OCI-LY7 (cell line): ENCODE measurements around the gene C2orf72. TPM values are rescaled to one million over a fixed set of nuclear protein-coding genes. Genes with fewer than 3 reads are reported as not detected.
"Not testable (repeated sequence)": the region's sequence is repeated elsewhere in the genome, so short reads cannot be mapped to it uniquely, and the experiment has no call there.

Experiments used
- BruUV-seq: library from RNA; stranded (reverse); fragments of 400-500 nt; replicated peaks from 2 replicates; lab custom pipeline; 2021; lab: Mats Ljungman, UMichigan
- CTCF ChIA-PET: fragments of 300-600 bp; sonication (Branson Sonifier 250); formaldehyde crosslinking; loops from one replicate; lab custom pipeline; 2022; ENCODE audit warnings: antibody characterized with exemption; ENCODE audit not compliant: unreplicated experiment; lab: Charles Lee
- POLR2A ChIA-PET: fragments of 300-600 bp; sonication (Branson Sonifier 250); formaldehyde crosslinking; loops from one replicate; lab custom pipeline; 2022; ENCODE audit warnings: antibody characterized with exemption; lab: Charles Lee
- DNase-seq: peaks from one replicate; pipeline ENCODE4 v3.0.0-alpha.2; 2015; ENCODE audit warnings: low spot score
- H2AFZ ChIP-seq: fragments of 200-600 bp; sonication (generic), shearing (Covaris generic); 2 replicates; pipeline ENCODE4 v1.6.1; 2014; ENCODE audit warnings: mild to moderate bottlenecking, antibody characterized with exemption, low read length, moderate library complexity
- H3K27ac ChIP-seq: fragments of 200-600 bp; sonication (generic); 2 replicates; pipeline ENCODE4 v1.5.1; 2014; ENCODE audit warnings: mixed run types, low read depth, mild to moderate bottlenecking, moderate library complexity, low read length, inconsistent platforms; ENCODE audit not compliant: poor library complexity, severe bottlenecking
- H3K36me3 ChIP-seq: fragments of 200-600 bp; sonication (generic); 2 replicates; pipeline ENCODE4 v1.6.1; 2014; ENCODE audit warnings: mild to moderate bottlenecking, antibody characterized with exemption, low read length, moderate library complexity, mixed read lengths; ENCODE audit not compliant: insufficient read depth
- H3K4me1 ChIP-seq: fragments of 200-600 bp; sonication (generic); 2 replicates; pipeline ENCODE4 v1.5.1; 2014; ENCODE audit warnings: mild to moderate bottlenecking, low read length; ENCODE audit not compliant: insufficient read depth, poor library complexity, severe bottlenecking
- H3K4me2 ChIP-seq: fragments of 200-600 bp; sonication (generic); 2 replicates; pipeline ENCODE4 v1.6.1; 2014; ENCODE audit warnings: mild to moderate bottlenecking, low read length
- H3K4me3 ChIP-seq: fragments of 200-600 bp; sonication (generic); 2 replicates; pipeline ENCODE4 v1.5.1; 2014; ENCODE audit warnings: mild to moderate bottlenecking, low read depth, low read length; ENCODE audit not compliant: poor library complexity, severe bottlenecking
- H3K79me2 ChIP-seq: fragments of 200-600 bp; sonication (generic); 2 replicates; pipeline ENCODE4 v1.6.1; 2016; ENCODE audit warnings: low read depth, mild to moderate bottlenecking, low read length, moderate library complexity, mixed read lengths; ENCODE audit not compliant: insufficient read depth
- H3K9me2 ChIP-seq: fragments of 200-600 bp; sonication (generic); 2 replicates; pipeline ENCODE4 v1.6.1; 2016; ENCODE audit warnings: mild to moderate bottlenecking, low read length, mixed read lengths; ENCODE audit not compliant: insufficient read depth
- H3K9me3 ChIP-seq: fragments of 200-600 bp; sonication (generic); 2 replicates; pipeline ENCODE4 v1.6.1; 2014; ENCODE audit warnings: mild to moderate bottlenecking, mixed run types, low read length, mixed read lengths
- H4K20me1 ChIP-seq: fragments of 200-600 bp; sonication (generic); 2 replicates; pipeline ENCODE4 v1.6.1; 2014; ENCODE audit warnings: mild to moderate bottlenecking, antibody characterized with exemption, low read length, moderate library complexity, mixed read lengths; ENCODE audit not compliant: insufficient read depth
- EZH2phosphoT487 ChIP-seq: fragments of 200-600 bp; sonication (generic); IDR thresholded peaks from 2 replicates; pipeline ENCODE4 v1.6.1; 2018; ENCODE audit warnings: low read depth, borderline replicate concordance, mild to moderate bottlenecking, mixed run types, antibody characterized with exemption, low read length, moderate library complexity, mixed read lengths
- intact Hi-C: fragments of 100-400 bp; cut with micrococcal nuclease; formaldehyde crosslinking; loops from one replicate; pipeline ENCODE4 v1.10.0; 2022; ENCODE audit not compliant: unreplicated experiment
- total RNA-seq, 2 experiments: library from RNA; depleted of rRNA in 1 of 2; stranded (reverse); fragments of >200 nt in 1 of 2; shearing (Covaris generic) in 1 of 2; gene quantifications; 2 replicates each; pipeline ENCODE4 v1.2.3, GENCODE V29; 2014 to 2022
- TF ChIP-seq, protein P1 (sequence below): fragments of 200-600 bp; sonication (generic); conservative IDR thresholded peaks from 2 replicates; pipeline ENCODE4 v1.5.1; 2014; ENCODE audit warnings: mild to moderate bottlenecking, antibody characterized with exemption, low read length, moderate library complexity, mixed read lengths

Gene C2orf72
- total RNA-seq, 2 experiments from 2014 or later = not detected

DNA sequence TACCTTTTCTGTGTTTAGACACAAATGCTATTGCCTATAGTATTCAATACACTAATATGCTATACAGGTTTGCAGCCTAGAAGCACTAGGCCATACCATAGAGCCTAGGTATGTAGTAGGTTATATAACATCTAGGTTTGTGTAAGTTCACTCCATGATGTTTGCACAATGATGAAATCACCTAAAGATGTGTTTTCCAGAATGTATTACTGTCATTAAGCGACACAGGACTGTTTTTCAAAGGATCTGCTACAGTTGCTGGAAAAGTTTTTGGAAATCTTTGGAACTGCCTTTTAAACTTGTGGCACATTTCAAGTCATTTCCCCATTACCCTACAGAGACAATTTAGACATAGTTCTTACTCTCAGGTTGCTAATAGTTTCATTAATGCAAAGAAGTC lies 28.6 kb downstream of the C2orf72 start:
- Histone ChIP-seq H3K79me2 (peaks cover 11% of the 10 kb centered on the region; the same call in 1 of the 2 replicates), H3K36me3 (peaks cover 95% of the 10 kb centered on the region), H4K20me1 (no peaks in the 10 kb centered on the region), H2AFZ (no peak overlapping the region), H3K9me3 (no peaks in the 10 kb centered on the region), H3K9me2 (no peaks in the 10 kb centered on the region), H3K4me2 (no peak overlapping the region), H3K27ac (no peak overlapping the region), H3K4me1 (no peaks in the 10 kb centered on the region), H3K4me3 (no peak overlapping the region)
- DNase-seq = no peak
- ChIA-PET CTCF (no interaction called here), POLR2A (no interaction called here)
- no TSS peak for BruUV-seq
- no peak for TF ChIP-seq EZH2phosphoT487
- TF ChIP-seq, protein P1, sequence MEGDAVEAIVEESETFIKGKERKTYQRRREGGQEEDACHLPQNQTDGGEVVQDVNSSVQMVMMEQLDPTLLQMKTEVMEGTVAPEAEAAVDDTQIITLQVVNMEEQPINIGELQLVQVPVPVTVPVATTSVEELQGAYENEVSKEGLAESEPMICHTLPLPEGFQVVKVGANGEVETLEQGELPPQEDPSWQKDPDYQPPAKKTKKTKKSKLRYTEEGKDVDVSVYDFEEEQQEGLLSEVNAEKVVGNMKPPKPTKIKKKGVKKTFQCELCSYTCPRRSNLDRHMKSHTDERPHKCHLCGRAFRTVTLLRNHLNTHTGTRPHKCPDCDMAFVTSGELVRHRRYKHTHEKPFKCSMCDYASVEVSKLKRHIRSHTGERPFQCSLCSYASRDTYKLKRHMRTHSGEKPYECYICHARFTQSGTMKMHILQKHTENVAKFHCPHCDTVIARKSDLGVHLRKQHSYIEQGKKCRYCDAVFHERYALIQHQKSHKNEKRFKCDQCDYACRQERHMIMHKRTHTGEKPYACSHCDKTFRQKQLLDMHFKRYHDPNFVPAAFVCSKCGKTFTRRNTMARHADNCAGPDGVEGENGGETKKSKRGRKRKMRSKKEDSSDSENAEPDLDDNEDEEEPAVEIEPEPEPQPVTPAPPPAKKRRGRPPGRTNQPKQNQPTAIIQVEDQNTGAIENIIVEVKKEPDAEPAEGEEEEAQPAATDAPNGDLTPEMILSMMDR = no peak
- intact Hi-C loops = no loop called here

DNA sequence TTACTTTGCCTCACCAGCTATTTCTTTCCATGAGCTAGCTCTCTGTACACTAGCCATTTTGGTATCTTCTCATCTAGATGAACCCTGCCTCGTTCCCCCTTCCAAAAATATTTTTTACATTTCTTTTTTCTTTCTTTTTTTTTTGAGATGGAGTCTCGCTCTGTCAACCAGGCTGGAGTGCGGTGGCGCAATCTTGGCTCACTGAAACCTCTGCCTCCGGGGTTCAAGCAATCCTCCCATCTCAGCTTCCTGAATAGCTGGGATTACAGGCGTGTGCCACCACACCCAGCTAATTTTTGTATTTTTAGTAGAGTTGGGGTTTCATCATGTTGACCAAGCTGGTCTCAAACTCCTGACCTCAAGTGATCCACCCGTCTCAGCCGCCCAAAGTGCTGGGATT lies 30.2 kb downstream of the C2orf72 start:
- intact Hi-C loops, H3K79me2 ChIP-seq, H3K4me3 ChIP-seq, H4K20me1 ChIP-seq, H3K27ac ChIP-seq, H3K9me2 ChIP-seq, H3K4me1 ChIP-seq, BruUV-seq, H3K4me2 ChIP-seq, CTCF ChIA-PET, H2AFZ ChIP-seq, H3K9me3 ChIP-seq, DNase-seq: not testable (repeated sequence)
- H3K36me3 ChIP-seq = peaks cover 95% of the 10 kb centered on the region
- POLR2A ChIA-PET = interaction anchor here (0.5 to 1.1 kb wide), 2 partner anchors 10 to 150 kb away, joined by 3 read pairs; no protein-coding TSS in a partner anchor

DNA sequence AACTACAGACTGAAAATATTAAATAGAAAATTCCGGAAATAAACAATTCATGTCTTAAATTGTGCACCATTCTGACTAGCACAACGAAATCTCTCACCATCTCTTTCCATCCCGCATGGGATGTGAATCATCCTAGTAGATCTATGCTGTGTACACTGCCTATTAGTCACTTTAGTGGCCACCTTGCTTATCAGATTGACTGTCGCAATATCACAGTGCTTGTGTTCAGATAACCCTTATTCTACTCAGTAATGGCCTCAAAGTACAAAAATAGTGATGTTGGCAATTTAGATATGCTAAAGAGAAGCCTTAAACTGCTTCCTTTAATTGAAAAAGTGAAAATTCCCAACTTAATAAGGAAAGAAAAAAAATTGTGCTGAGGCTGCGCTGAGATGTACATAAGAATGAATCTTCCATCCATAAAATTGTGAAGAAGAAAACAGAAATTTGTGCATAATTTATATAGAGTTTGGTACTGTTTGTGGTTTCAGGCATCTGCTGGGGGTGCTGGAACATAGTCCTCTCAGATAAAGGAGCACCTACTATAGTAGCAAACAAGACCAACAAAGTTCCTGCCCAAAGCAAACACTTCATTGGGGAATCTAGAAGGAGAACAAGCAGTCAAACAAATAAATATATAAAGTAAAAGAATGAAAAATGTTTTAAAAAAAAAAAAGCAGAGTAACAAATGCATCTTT lies 31.4 kb downstream of the C2orf72 start:
- no peaks in the 10 kb centered on the region for H3K9me2 ChIP-seq
- H3K27ac ChIP-seq = no peak overlapping the region
- H3K9me3 ChIP-seq = no peaks in the 10 kb centered on the region
- no peaks in the 10 kb centered on the region for H3K79me2 ChIP-seq
- POLR2A ChIA-PET = interaction anchor here (0.7 to 1.1 kb wide), 3 partner anchors 11 to 99 kb away, joined by 3 to 5 read pairs (median 3); partner anchors contain the start of gene PSMD1
- H3K4me3 ChIP-seq = no peak overlapping the region
- H2AFZ ChIP-seq = no peak overlapping the region
- no peaks in the 10 kb centered on the region for H3K4me1 ChIP-seq
- DNase-seq = no peak
- intact Hi-C loops = no loop called here
- no peak overlapping the region for H3K4me2 ChIP-seq
- H3K36me3 ChIP-seq = peaks cover 94% of the 10 kb centered on the region
- no peaks in the 10 kb centered on the region for H4K20me1 ChIP-seq
- no TSS peak for BruUV-seq
- CTCF ChIA-PET = no interaction called here
- TF ChIP-seq EZH2phosphoT487 = no peak
- TF ChIP-seq, protein P1 = no peak
